ENCODE measurements around the gene FAM221A. TPM values are rescaled to one million over a fixed set of nuclear protein-coding genes. Genes with fewer than 3 reads are reported as not detected.

The FAM221A gene
- total and polyA plus RNA-seq, 2 of the 8 experiments (the other 6 are each of a cell fraction or from before 2014, with no cell fraction given), result 21.5 to 39.0 TPM

DNA sequence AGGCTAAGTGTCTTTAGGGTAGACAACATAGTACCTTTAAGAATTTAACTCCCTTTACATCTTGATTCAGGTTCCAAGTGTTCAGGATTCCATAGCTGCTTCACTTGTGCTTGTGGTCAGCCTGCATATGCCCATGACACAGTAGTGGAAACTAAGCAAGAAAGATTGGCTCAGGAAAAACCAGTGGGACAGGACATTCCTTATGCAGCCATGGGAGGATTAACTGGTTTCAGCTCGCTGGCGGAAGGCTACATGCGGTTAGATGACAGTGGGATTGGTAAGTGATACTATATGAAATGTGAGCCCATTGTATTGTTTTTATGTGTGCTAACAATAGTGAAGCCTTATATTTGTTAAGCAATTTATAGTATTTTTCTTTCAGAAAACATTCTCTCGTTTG is 11.3 kb downstream of the FAM221A start:
- no peak overlapping the region for H3K18ac ChIP-seq (ENCODE audit: extremely low read depth, low read length)
- H4K20me1 ChIP-seq (replicated peaks in 1 of 2; ENCODE audit: control insufficient read depth in 1 of 2, insufficient read depth in 2 of 2, low read length in 2 of 2), result peaks cover 0 to 1% of the 10 kb centered on the region in 2 experiments
- H3K79me2 ChIP-seq (ENCODE audit: control insufficient read depth in 1 of 2, insufficient read depth in 2 of 2, low read length in 2 of 2), result peaks cover 0 to 13% of the 10 kb centered on the region in 2 experiments; a peak in 2 of 4 replicates
- H2BK20ac ChIP-seq (ENCODE audit: low read length), result no peak overlapping the region
- no peak overlapping the region for H3K56ac ChIP-seq (replicated peaks; ENCODE audit: insufficient read length, low read depth, low read length)
- H3K4me2 ChIP-seq (ENCODE audit: insufficient read depth in 1 of 2, low read depth in 2 of 2, low read length in 2 of 2), result no peak overlapping the region
- WGBS, 2 experiments (ENCODE audit: extremely low coverage in 1 of 2, insufficient coverage in 1 of 2, insufficient read length in 1 of 2, insufficient replicate concordance in 2 of 2, low coverage in 1 of 2, low lambda C conversion rate in 2 of 2, missing lambda C conversion rate in 1 of 2), result 99% methylated on average over 4 of the region's 4 CpGs; no CpG with 5 or more reads in 1 of the 2 experiments
- H2AFZ ChIP-seq (ENCODE audit: low read length), result no peak overlapping the region
- POLR2A ChIA-PET (ENCODE audit: partially characterized antibody), result interaction anchor here (0.6 to 2.2 kb wide), 5 partner anchors 10 to 20 kb away, joined by 3 to 5 read pairs (median 3); partner anchors contain the start of gene STK31
- H3K27me3 ChIP-seq (replicated peaks in 1 of 4; ENCODE audit: control insufficient read depth in 3 of 4, extremely low read depth in 1 of 4, insufficient read depth in 3 of 4, low read length in 3 of 4), result no peaks in the 10 kb centered on the region
- CTCF ChIA-PET (ENCODE audit: partially characterized antibody), result no interaction called here
- H2BK15ac ChIP-seq (ENCODE audit: low read length), result no peak overlapping the region
- H2BK5ac ChIP-seq (ENCODE audit: low read depth, low read length), result no peak overlapping the region
- H3K27ac ChIP-seq (ENCODE audit: low read depth, low read length), result no peak overlapping the region
- no peaks in the 10 kb centered on the region for H3K9me3 ChIP-seq (ENCODE audit: insufficient read depth in 2 of 2, low read depth in 1 of 2, low read length in 1 of 2)
- H2BK120ac ChIP-seq (replicated peaks; ENCODE audit: low read depth, low read length), result no peak overlapping the region
- no peak overlapping the region for H3K9ac ChIP-seq (replicated peaks in 1 of 4; ENCODE audit: extremely low read depth in 1 of 4, low read depth in 3 of 4, low read length in 3 of 4)
- H3K4ac ChIP-seq (replicated peaks; ENCODE audit: insufficient read length, low read depth, low read length), result no peak overlapping the region
- H4K5ac ChIP-seq (ENCODE audit: insufficient read length, low read depth, low read length), result no peak overlapping the region
- no peaks in the 10 kb centered on the region for H3K4me1 ChIP-seq (replicated peaks in 1 of 4; ENCODE audit: control insufficient read depth in 3 of 4, insufficient read depth in 4 of 4, low read length in 3 of 4)
- H3K4me3 ChIP-seq (ENCODE audit: extremely low read depth in 1 of 4, insufficient read depth in 2 of 4, low read depth in 3 of 4, low read length in 4 of 4), result no peak overlapping the region
- H3K23me2 ChIP-seq (ENCODE audit: low read depth, low read length), result no peaks in the 10 kb centered on the region
- no peaks in the 10 kb centered on the region for H3K79me1 ChIP-seq (ENCODE audit: low read depth, low read length)
- no peak overlapping the region for H2AK5ac ChIP-seq (ENCODE audit: low read depth, low read length)
- H3K14ac ChIP-seq (ENCODE audit: insufficient read length), result no peak overlapping the region
- no peak overlapping the region for H4K8ac ChIP-seq (ENCODE audit: extremely low read depth, insufficient read depth, low read length)
- FAIRE-seq (no peak), DNase-seq (ENCODE audit: low read depth in 1 of 2, low spot score in 2 of 2) (no peak)
- H4K91ac ChIP-seq (replicated peaks; ENCODE audit: insufficient read length, low read length), result no peak overlapping the region
- H3K23ac ChIP-seq (ENCODE audit: insufficient read length), result no peak overlapping the region
- no peak overlapping the region for H2BK12ac ChIP-seq (ENCODE audit: low read depth, low read length)
- peaks cover 3 to 49% (median 27%) of the 10 kb centered on the region in 4 experiments; a peak in 6 of 8 replicates for H3K36me3 ChIP-seq (ENCODE audit: control insufficient read depth in 2 of 4, insufficient read depth in 4 of 4, low read length in 3 of 4)
- TF ChIP-seq JUND (IDR thresholded peaks at IDR 0.05; ENCODE audit: low read length), result no peak
- no peak for TF ChIP-seq CREB1 (IDR thresholded peaks at IDR 0.05)
- TF ChIP-seq POLR2A (IDR thresholded peaks at IDR 0.05; ENCODE audit: control extremely low read depth in 1 of 2, low read depth in 2 of 2, low read length in 2 of 2), result no peak

All from H1 (cell line).